GM12892 (cell line): Measurements from ENCODE around the gene CYREN.

Experiments used
- POLR2A ChIP-seq: IDR thresholded peaks from 2 replicates; pipeline ENCODE4 v1.6.1; 2011; ENCODE audit warnings: low read depth, low read length, control low read depth
- POLR2AphosphoS5 ChIP-seq: IDR thresholded peaks from 2 replicates; pipeline ENCODE4 v1.6.1; 2011; ENCODE audit warnings: low read depth, low read length, control low read depth
- TAF1 ChIP-seq: IDR thresholded peaks from 2 replicates; pipeline ENCODE4 v1.6.1; 2011; ENCODE audit warnings: low read depth, mild to moderate bottlenecking, control low read depth, low read length, borderline replicate concordance

DNA sequence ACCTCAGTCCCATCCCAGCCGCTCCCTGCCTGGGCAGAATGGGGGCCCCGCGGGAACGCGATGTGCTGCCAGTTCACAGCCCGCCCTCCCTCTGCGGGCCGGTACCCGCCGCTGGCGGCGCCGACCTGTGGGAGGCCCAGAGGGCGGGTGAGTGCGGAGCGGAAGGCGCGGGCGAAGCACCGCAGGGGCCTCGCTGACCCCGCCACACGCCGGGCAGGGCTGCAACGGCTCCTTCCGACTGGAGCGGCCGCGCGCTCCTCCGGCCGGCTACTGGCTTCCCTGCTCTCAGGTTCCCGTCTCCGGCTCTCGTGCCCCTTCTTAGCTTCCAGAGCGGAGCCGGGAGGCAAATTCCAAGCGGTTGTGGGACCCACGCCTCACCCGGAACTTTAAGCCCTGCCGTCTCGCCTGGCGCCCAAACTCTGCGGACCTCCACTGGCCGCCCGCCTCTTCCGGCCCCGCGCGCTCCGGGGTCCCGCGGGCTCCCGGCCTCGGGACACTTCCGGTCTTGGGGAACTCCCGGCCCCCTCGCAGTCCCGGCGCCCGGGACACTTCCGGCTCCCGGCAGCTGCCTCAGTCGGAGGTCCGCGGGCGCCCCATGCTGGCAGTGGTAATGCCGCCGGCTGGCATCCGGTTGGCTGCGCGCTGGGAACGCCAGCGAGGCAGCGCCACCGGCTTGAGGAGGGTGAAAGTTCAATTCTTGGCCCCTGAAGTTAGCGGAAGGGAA, at the start of gene CYREN:
- TF ChIP-seq POLR2A (peak; percentile 72), POLR2AphosphoS5 (no peak; the same call in none of the 2 replicates), TAF1 (peak; percentile 64; the same call in 1 of the 2 replicates)
